CD4-positive, alpha-beta T cell treated with Interleukin-1 beta for 1 hour (primary cell): ENCODE data around the gene TMEM198.

Experiments used
- DNase-seq, 2 donors: peaks; one replicate each; pipeline ENCODE4 v3.0.0-alpha.2; 2020 to 2022

TMEM198 gene

GRCh38 chr2:219545943-219546352 is 2.1 kb downstream of the TMEM198 start:
- no peak for DNase-seq

- no peak for DNase-seq
Observed at GRCh38 chr2:219547621-219548020, 3.8 kb downstream of the TMEM198 start.

- no peak for DNase-seq
Observed at GRCh38 chr2:219548990-219549389, 5.2 kb downstream of the TMEM198 start.

DNA sequence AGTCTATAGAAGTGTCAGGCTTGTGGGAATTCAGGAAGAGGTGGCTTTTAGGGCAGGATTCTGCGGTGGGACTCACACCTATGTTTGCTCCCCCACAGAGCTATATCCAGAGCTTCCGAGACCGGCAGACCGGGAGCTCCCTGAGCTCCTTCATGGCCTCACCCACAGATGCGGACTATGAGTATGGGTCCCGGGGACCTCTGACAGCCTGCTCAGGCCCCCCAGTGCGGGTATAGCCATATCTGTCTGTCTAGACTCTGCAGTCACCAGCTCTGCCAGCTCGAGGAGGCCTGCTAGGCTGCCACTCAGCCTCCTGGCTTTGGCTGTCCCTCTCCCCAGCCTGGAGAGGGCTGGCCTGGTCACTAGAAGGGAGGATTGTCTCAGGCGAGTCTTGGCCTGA is 5.8 kb downstream of the TMEM198 start:
- no peak for DNase-seq

DNA sequence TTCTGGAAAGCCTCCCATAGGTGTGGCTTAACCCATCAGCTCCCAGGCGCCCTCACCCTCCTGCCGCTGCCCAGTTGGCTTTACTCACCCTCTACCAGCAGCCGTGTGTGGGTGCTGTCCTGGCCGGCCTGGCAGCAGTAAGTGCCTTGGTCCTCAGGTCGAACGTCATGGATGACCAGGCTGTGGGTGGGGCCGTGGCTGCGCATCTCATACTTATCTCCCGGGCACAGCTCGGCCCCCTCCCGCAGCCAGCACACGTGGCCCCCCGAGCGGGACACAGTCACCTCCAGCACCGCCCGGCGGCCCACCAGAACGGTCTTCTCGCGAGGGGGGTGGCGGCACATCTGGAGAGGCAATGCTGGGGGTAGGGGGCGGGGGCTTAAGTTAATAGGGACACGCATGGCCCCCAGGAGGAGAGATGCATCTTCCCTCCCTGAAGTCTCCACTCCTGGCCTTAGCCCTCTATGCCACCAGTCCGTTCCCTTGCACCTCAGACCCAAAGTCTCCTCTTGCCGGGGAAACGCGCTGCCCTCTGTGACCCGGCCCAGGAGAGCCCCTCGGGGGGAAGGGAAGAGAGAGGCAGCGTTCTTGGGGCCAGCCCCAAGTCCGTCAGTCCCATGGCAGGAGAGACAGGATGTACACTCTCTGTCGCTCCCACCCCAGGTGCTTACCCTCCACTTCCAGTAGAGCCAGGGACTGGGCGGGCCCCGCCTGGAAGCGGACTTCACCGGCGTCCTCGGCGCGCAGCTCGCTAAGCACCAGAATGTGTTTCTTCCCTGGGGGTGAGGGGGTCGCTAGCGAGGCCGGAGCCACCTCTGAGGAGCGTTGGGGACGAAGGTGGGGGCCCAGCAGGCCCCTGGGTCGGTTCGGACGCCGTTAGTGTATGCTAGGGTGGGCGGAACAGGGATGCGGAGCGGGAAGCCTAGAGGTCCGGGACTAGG is 7.9 kb downstream of the TMEM198 start:
- peak in 1 of 2 donors; percentile 25 for DNase-seq

- DNase-seq: peak; percentile 80 to 81
Observed at GRCh38 chr2:219552382-219553167, 8.7 kb downstream of the TMEM198 start.

DNA sequence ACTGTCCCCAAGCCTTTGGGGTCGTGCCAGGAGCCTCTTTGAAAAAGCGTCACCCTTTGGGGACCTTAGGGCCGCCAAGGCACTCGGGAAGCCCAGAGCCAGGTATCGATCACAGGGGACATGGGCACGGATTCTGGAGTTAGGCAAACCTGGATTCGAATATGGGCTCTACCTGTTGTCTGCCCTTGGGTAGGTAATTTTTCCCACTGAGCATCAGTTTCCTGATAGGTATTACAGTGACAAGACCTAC is 9.3 kb downstream of the TMEM198 start:
- no peak for DNase-seq

- no peak for DNase-seq
Observed at GRCh38 chr2:219553463-219553963, 9.7 kb downstream of the TMEM198 start.

DNA sequence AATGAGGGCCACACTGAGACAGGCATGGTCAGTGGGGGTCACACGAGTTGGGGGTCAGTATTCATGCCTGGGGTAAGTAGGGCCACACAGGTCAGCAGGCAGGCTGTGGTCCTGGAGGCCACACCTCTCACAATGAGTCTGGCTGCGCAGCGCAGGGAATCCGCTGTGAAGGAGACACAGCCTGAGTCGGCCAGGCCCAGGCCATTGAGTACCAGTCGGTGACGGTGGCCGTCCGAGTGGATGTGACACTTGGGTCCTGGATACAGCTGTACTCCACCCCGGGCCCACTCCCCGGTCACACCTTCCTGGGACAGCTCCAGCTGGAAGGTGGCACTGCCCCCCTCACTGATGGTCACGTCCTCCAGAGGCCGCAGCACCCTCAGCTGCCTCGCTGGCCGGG is 10.5 kb downstream of the TMEM198 start:
- DNase-seq: no peak

DNA sequence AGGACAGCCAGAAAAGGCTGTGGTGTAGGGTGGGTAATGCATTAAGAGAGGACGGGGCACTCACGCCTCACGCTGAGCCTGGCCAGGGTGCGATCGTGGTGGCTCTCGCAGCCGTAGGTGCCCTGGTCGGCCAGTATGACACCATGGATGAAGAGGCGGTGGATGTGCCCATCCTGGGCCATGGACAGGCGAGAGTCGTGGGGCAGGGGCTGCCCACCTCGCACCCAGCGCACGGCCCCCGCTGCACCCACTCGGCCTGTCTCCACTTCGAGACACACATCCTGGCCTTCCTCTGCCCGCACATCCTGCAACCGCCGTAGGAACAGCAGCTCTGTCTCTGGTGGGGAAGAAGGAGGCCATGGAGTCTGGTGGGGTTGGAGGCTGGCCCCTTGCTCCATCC is 12.1 kb downstream of the TMEM198 start:
- no peak for DNase-seq

DNA sequence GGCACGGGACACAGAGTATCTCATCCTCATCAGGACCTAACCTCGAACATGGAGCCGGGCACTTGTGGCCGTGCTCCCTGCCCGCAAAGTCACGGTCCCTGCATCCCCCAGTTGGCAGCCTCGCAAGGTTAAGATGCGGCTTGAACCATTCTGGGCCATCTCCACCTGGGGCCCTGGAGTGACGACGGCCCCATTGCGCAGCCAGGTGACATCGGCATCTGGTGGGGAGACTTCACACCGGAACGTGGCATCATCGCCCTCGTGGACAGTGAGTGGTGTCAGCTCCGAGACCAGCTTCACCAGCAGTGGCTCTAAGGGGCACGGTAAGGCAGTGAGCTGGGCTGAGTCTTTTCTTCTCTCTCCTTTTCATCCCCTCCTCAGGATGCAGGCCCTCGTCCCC is 12.6 kb downstream of the TMEM198 start:
- DNase-seq: no peak

GRCh38 chr2:219557320-219557719 is 13.5 kb downstream of the TMEM198 start:
- DNase-seq: no peak

DNA sequence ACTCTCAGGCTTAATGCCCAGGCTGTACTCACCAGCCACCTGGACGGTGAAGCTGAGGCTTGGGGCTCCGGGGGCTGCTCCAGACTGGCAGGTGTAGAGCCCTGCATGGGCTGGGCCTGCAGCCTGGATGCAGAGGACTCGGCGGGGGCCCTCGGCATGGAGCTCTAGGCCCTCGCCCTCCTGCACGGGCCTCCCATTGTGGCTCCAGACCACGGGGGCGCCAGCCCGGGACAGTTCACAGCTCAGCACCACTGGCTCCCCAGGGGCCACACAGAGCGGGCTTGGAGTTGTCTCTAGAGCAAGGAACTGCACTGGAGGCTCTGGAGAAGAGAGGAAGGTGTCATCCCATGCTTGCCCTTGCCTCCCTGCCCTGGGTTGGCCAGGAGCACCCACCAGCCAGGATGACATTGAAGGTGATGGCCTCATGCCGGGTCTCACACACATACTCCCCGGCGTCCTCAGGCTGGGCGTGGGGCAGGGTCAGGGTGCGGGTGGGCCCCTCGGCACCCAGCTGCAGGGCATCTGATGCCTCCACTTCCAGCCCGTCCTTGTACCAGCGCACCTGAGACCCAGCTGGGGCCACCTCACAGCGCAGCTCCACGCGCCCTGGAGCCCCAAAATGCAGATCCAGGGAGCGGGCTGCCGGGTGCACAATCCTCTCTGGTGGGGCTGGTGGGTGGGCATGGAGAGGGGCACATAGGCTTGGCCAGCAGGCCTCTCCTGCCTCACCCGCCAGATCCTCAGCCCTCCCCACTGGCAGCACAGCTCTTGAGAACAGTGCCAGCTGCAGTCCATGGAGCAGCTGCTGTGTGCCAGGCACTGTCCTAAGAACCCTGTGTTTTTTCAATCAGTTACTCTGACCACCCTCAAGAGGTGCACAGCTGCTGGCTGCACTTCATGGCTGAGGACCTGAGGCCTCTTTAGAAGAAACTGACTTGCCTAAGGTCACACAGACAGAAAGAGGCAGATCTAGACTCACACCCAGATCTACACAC is 14.3 kb downstream of the TMEM198 start:
- no peak for DNase-seq

DNA sequence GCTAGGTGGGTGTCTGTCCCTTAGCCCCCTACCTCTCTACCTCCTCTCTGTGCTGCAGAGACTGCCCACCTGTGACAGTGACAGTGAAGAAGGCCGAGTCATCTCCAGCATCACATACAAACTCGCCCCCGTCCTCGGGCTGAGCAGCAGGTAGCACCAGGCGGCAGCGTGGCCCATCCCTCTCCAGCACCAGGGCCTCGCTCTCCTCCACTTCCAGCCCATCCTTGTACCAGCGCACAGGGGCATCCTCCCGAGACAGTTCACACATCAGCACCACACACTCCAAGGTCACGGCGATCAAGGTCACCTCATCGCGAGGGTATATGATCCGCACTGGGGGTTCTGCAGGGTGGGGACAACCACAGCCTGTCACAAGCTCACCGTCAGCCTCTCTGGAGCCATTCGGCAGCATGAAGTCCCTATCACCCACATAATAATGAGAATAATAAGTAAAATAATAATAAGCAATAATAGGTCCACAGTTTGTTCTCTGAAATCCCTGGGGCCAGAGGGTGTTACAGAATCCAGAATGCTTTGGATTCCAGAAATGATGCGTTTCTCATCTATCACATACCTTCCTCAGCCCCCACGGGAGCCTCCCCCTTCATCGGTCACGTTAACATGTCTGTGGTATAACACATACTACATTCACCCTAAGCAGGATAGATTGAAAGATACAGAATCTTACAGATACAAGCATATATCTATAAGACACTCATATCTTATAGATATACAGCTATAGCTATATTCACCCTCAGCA is 15.5 kb downstream of the TMEM198 start:
- no peak for DNase-seq

DNA sequence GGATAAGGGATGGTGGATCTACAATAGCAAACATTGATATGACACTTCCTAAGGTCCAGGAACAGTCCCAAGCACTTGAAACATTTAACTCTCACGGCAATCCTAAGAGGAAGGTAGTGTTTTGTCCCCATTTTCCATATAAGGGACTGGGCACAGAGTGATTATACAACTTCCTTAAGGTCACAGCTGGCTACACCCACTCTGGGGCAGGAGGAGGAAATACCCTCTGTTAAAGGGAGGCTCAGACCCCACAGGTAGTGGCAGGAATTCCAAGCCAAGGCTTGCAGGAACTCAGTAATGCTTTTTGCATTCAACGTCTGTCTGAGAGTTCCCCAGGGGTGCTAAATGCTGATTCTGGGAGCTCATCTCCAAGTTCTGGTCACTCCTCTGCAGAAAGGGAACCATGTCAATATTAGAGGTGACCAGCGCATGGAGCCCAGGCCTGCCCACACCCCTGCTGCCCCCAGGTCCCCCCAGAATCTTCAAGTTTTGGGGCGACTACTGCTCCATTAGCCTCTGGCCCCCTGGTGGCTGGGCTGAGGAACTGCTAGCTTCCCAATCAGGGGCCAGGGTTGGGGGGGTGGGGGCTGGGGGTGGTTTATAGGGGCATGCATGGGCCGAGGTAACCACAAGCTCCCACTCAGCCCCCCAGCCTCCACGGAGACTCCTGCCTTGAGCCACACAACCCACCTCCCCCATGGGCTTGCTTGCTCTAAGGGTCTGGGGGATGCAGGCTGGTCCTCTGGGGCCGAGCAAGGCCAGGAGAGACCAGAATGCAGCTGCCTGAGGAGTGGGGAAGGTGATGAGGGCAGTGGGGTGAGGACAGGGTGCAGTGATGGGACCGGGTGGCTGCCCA is 16.4 kb downstream of the TMEM198 start:
- DNase-seq: peak in 1 of 2 donors; percentile 26

GRCh38 chr2:219560893-219561178 is 17.0 kb downstream of the TMEM198 start:
- no peak for DNase-seq

DNA sequence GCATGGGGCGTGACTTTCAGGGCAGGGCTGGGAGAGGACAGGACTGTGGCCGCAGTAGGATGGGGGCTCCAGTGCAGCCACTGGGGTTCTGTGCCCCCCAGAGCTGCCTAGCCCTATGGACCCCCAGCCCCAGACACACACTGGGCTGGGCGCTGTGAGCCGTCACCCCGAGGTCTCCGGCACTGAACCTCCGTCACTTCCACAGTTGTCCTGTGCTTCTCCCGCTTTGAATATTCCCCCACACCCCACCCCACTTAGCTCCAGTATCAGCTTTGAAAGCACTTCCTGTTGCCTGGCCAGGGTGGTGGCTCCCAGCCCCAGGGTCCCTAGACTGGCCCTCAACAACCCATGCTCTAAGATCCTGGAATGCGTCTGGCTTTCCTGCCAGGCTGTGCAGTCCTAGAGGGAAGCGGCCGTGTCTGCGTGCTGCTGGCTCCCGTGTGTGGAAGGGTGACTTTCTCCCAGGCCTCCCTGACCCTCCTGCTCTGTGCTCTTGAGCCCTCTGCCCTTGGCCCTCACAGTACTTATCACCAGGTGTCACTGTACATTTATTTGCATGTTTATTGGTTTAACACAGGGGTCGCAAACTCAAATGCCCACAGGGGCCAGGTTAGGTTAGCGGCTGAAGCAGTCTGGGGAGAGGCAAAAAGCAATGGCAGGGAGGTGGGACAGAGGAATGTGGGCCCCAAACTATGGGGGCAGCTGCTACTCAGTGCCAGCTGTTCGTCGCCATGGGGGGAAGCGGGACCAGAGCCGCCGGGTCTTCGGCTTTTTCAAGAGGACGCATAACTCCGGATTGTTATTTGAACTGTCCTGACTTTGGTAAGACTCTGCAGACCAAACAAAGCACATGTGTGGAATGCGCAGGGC is 17.6 kb downstream of the TMEM198 start:
- DNase-seq: no peak

DNA sequence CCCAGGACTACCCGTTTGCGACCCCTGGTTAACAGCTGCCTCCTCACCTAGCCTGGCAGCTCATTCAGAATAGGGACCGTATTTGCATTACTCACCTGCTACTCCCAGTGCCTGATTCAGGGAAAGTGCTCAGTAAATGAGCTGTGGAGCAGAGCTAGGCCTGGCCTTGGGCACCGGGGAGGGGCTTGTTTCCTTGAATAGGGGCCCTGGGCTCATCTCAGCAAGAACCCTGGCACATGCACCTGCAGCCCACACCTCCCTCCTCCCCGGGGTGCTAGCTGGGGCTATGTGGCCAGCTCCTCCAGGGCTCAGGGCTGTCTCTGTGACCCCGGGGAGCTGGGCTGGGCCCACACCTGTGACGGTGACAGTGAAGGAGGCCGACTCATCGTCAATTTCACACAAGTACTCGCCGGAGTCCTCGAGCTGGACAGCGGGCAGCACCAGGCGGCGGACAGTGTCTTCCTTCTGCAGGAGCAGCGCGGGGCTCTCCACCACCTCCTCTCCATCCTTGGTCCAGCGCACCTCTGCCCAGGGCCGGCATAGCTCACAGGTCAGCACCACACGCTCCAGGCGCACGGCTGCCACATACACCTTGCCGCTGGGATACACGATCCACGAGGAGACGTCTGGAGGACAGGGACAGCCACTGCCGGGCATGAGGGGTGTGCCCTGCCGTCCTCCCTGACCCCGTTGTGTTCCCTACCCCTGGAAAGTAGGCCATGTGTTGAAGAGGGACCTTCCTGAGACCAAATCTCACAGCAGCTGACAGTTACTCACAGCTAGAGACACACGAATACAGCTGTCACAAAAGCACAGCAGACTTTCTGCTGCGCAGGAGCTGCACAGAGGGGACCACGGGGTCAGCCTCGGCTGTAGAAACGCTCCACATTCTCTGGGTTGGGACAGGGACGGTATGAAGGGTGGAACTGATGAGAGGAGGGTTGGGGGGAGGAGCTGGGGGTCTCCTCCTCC is 18.5 kb downstream of the TMEM198 start:
- DNase-seq: no peak
